ENCODE data around the gene KLHL29.

- no peak for TF ChIP-seq EZH2 (IDR thresholded peaks at IDR 0.05; ENCODE audit: insufficient read depth, poor library complexity, severe bottlenecking)
- TF ChIP-seq EZH2phosphoT487 (IDR thresholded peaks at IDR 0.05; ENCODE audit: insufficient read depth, low read depth), result no peak
These were observed 33.5 kb downstream of the KLHL29 start for GRCh38 chr2:23418461-23418911.

Data from GM23248 (cell line).